Activated T-cell treated with anti-CD3 and anti-CD28 coated beads for 48 hours (primary cell): ENCODE measurements around the gene KANK3.
"Not testable (repeated sequence)": the region's sequence is repeated elsewhere in the genome, so short reads cannot be mapped to it uniquely, and the experiment has no call there.

Experiments used
- DNase-seq: peaks from one replicate; pipeline ENCODE4 v3.0.0-alpha.2; 2020; ENCODE audit warnings: low read depth

KANK3 gene

DNA sequence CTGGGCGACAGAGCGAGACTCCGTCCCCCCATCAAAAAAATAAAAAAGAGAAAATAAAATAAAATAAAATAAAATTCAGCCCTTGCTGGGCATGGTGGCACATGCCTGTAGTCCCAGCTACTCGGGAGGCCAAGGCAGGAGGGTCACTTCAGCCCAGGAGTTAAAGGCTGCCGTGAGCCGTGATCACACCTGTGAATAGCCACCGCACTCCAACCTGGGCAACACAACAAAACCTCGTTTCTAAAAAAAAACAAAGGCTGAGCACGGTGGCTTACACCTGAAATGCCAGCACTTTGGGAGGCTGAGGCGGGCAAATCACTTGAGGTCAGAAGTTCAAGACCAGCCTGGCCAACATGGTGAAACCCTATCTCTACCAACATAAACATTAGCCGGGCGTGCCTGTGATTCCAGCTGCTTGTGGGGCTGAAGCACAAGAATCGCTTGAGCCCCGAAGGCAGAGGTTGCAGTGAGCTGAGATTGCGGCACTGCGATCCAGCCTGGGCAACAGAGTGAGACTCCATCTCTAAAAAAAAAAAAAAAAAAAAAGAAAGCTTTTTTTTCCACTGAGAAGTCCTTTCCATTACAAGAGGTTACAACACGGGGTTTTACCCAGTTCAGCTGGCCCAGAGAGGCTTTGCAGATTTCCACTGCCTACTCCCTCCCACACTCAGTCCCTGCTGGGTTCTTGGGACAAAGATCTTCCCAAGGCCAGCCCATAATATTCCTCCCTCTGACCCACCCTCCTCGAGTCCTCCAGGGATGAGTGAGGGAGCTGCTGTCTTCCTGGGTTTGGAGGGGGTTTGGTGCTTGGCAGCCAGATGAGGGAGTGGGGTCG is 27.3 kb upstream of the KANK3 start:
- no peak for DNase-seq

DNA sequence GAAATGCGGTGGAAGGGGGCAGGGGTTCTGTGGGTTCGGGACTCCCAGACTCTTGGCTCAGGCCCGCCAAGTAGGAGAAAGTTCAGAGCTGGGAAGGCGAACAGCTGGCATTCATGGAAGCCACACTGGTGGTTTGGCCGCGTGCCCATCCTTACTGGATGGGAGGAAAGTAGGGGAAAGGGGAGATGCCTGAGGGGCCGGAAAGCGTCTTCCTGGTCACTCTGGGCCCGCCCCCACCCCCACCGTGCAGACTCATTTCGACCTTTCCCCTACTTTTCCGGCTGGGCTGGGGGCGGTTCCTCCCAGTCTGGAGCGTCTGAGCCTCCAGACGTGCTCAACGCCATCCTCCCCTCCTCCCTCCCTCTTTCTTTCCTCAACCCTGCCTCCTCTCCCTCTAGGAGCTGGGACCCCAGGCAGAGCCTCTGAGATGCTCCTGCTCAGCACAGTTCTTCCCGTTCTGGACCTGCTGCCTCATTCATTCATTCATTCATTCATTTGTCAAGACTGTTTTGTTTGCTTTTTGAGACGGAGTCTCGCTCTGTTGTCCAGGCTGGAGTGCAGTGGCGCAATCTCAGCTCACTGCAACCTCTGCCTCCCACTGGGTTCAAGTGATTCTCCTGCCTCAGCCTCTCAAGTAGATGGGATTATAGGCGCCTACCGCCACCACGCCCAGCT is 24.4 kb upstream of the KANK3 start:
- no peak for DNase-seq

DNA sequence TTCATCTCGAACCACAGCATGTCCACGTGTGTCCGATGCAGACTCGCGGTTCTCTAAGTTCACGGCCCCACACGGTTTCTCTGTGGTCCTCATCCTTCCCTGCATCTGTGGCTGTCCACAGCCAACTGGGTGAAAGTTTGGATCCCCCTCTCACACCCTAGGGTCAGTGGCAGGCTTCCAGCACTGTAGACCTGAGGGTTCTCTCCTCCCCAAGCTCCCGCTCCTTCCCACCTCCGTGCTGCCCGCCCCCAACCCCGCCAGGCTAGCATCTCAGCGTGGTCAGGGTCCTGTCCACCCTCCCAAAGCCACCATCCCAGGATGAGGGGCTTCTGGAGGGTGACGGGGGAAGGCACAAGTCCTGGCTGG is 23.9 kb upstream of the KANK3 start:
- DNase-seq: no peak

DNA sequence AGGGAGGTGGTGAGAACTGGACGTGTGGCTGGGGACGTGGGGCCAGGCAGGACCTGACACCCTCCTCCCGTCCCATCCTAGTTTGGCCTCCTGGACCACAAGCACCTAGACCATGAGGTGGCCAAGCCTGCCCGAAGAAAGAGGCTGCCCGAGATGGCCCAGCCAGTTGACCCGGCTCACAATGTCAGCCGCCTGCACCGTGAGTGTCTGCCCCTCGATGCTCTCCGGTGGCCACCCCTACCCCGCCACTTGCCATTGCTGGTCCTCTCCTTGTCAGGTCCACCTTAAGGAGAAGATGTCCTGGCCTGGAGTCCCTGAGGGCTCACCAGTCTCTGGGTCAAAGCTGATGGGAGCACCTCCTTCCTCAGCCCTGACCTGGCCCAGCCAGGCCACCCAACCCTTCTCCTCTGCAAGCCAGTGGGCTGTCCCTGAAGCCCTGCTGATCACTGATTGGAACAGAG is 23.1 kb upstream of the KANK3 start:
- DNase-seq: no peak

DNA sequence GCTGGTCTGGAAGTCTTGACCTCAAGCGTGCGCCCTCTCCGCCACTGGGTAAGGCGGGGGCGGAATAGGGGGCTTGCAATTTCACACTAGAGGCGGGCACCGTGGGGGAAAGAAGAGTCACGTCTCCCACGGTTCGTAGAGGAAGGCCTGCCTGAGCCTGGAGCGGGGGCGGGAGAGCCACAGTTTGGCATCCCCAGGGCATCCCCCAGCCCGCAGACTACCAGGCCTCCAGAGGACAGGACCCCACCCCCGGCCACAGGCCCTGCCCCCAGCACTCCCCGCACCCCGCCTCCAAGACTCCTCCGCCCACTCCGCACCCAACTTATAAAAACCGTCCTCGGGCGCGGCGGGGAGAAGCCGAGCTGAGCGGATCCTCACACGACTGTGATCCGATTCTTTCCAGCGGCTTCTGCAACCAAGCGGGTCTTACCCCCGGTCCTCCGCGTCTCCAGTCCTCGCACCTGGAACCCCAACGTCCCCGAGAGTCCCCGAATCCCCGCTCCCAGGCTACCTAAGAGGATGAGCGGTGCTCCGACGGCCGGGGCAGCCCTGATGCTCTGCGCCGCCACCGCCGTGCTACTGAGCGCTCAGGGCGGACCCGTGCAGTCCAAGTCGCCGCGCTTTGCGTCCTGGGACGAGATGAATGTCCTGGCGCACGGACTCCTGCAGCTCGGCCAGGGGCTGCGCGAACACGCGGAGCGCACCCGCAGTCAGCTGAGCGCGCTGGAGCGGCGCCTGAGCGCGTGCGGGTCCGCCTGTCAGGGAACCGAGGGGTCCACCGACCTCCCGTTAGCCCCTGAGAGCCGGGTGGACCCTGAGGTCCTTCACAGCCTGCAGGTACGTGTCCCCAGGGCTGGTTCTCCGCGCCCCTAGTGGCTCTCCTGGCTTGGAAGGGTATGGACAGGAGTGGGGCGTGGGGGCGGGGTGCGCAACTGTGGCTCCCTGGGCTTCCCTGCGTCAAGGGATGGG is 21.0 kb upstream of the KANK3 start, which contains the start of gene ANGPTL4:
Gene ANGPTL4, plus strand, starts transcription at position 353 of the 969 bp plus-strand sequence. Its CDS starts 167 bp downstream, at position 520.
- peak; percentile 64 for DNase-seq

DNA sequence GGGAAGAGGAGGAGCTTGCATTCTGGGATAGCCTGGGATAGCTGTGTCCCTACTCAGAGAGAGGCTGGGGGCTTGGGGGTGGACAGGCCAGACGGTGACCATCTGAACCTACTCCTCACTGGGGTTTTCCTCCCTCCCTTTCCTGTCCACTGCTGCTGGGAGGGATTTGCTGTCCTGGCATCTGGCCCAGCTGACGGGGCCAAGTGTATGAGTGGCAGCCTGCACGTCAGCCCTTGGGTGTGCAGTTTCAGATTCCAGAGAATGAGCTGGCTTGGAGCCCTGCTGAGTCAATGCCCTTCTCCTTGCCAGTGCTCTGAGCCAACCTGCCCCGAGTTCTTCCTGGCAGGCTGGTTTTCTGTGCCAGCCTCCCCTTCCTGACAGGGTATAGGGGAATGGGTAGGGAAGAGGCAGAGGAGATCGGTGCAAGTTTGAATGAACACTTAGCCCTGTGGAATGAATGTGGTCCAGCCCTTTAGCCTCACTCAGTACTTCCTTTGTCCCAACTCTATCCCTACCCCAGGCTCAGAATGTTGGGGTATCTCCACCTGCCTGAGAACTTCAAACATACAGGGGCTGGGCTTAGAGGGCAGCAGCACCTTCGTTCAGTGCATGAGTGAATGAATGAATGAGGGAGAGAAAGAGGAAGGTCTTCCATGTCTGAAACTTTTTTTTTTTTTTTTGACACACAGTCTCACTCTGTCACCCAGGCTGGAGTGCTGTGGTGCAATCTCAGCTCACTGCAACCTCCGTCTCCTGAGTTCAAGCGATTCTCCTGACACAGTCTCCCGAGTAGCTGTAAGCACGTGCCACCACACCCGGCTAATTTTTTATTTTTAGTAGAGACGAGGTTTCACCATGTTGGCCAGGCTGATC is 19.1 kb upstream of the KANK3 start:
- DNase-seq: peak; percentile 34

DNA sequence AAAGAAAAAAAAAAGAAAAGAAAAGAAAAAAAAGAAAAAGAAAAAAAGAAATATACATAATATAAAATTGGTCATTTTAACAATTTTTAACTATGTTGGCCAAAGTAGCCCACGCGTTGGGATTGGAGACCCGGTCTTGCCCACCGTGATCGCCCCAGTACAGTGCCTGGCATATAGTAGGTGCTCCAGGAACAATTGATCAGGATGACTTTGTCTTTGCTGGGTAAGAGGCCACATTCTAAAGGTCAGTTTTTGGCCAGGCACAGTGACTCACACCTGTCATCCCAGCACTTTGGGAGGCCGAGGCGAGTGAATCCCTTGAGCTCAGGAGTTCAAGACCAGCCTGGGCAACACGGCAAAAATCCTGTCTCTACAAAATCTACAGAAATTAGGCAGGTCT is 17.1 kb upstream of the KANK3 start:
- no peak for DNase-seq

DNA sequence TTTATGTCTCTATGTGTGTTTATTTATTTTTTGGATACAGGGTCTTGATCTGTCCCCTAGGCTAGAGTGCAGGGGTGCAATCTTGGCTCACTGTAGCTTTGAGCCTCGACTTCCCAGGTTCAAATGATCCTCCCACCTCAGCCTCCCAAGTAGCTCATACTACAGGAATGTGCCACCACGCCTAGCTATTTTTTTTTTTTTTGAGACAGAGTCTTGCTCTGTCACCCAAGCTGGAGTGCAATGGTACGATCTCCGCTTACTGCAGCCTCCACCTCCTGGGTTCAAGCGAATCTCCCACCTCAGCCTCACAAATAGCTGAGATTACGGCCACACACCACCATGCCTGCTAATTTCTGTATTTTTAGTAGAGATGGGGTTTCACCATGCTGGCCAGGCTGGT is 15.9 kb upstream of the KANK3 start:
- DNase-seq: no peak

DNA sequence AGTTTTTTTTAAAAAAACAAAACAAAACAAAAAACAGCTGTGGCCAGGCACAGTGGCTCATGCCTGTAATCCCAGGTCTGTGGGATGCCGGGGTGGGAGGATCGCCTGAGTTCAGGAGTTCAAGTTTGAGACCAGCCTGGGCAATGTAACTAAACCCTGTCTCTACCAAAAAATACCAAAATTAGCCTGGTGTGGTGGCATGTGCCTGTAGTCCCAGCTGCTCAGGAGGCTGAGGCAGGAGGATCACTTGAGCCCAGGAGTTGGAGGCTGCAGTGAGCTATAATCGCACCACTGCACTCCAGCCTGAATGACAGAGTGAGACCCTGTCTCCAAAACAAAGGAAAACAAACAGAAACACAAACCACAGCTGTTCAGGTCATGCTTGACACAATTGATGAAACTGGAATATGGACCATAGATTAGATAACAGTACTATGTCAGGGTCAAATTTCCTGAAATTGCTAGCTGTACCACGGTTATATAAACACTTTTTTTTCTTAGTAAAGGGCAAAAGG is 14.0 kb upstream of the KANK3 start:
- no peak for DNase-seq

DNA sequence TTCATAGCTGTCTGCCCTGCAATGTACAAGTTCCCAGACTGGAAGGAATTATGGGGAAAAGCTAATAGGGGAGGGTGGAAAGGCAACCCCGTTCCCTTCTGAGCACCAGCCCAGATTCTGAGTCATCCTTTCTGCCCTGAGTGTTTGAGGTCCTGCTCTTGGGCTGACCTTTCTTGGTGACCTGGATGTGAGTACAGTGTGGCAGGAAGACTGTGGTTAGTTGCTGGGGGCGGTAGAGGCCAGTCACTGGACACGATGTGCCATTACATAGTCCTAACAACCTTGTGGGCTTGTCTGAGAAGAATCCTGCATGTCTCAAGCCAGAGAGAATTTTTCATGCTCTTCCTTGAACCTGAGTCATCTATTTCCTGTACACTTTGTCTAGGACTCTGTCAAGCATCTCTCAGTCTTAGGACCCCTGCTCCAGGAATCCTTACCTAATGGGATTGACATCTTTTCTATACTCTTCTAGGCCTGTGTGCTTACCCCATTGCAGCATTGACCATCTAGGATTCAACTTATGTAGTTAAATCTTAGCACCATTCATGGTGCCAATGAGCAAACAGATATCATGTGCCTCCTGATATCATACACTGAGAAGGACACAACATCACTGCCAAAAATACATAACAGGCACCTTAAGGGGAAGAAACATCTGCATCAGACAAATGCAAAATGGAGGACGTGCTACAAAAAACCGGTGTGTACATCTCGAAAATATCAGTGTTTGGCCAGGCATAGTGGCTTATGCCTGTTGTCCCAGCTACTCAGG is 12.8 kb upstream of the KANK3 start:
- DNase-seq: no peak

DNA sequence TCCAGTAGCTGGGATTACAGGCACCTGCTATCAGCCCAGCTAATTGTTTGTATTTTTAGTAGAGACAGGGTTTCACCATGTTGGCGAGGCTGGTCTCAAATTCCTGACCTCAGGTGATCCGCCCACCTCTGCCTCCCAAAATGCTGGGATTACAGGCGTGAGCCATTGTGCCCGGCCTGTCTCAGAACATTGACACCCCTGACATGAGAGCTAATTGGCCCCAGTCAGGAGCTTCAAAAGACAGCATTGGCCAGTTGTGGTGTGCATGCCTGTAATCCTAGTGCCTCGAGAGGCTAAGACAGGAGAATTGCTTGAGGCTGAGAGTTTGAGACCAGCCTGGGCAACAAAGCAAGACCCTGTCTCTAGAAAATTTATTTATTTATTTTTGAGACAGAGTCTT is 9.8 kb upstream of the KANK3 start:
- DNase-seq: not testable (repeated sequence)

DNA sequence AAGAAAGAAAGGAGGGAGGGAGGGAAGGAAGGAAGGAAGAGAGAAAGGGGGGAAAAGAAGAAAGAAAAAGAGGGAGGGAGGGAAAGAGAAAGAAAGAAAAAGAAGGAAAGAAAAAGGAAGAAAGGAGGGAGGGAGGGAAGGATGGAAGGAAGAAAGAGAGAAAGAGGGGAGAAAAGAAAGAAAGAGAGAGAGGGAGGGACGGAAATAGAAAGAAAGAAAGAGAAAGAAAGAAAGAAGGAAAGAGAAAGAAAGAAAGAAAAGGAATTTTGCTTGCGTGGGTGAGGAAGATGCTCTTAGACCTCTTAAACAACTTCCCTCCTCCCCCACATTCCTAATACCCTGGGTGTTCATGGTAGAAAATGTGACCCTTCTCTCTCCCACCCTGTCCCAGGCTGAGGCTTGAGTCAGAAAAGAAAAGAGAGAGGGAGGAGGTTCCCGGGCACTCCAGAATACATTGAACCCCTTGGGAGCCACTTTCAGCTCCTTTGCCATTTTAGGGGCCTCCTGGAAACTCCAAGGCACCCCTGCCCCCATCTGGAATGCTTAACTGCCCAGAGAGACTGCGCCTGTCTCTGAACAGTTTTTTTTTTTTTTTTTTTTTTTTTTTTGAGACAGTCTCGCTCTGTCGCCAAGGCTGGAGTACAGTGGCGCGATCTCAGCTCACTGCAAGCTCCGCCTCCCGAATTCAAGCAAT is 9.2 kb upstream of the KANK3 start:
- no peak for DNase-seq

DNA sequence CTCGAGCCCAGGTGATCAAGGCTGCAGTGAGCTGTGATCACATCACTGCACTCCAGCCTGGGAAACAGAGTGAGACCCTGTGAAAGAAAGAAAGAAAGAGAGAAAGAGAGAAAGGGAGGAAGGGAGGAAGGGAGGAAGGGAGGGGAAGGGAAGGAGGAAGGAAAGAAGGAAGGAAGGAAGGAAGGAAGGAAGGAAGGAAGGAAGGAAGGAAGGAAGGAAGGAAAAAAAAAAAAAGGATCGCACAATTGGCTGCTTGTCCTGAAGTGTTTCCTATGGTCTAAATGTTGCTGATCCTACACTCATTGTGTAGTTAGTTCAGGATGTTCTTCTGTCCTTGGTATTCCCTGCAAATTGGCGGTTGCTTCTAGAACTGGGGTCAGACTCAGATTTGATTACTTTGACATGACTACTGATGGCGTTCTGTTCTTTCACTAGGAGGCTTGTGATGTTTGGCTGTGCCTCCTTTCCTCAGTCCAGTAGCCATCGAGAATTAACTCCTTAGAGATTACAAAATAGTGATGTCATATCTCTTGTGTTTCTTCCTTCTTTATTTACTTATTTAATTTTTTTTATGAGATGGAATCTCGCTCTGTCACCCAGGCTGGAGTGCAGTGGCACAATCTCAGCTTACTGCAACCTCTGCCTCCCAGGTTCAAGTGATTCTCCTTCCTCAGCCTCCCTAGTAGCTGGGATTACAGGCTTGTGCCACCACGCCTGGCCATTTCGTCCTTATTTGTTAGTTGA is 6.7 kb upstream of the KANK3 start:
- not testable (repeated sequence) for DNase-seq

DNA sequence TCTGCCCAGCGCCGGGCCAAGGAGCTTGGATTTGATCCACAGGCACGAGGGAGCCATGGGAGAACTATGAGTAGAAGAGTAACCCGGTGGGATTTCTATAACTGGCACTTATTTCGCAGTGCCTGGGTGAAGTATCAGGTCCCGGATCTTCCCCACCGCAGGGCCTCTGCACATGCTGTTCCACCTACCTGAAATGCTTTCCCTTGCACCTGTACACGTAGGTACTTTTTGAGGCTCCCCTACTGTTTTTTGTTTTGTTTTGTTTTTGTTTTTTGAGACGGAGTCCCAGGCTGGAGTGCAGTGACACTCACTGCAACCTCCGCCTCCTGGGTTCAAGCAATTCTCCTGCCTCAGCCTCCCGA is 402 bp upstream of the KANK3 start:
- DNase-seq: no peak

DNA sequence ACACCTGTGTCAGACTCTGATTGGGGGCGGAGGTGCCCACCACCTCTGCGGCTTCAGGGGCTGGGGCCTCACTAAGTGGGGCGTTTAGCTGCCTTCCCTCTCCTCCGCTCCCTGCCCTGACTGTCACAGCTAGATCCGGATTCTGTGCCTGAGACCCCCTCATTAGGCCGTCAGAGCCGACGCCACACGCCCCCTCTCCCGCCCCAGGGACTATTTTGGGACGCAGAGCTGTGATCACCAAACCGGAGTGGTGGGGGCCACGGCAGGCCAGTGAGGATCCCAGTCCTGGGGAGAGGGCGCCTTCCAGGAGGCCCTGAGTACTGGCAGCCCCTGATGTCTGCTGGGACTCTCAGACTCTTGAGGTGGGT is 762 bp downstream of the KANK3 start:
- DNase-seq: no peak

DNA sequence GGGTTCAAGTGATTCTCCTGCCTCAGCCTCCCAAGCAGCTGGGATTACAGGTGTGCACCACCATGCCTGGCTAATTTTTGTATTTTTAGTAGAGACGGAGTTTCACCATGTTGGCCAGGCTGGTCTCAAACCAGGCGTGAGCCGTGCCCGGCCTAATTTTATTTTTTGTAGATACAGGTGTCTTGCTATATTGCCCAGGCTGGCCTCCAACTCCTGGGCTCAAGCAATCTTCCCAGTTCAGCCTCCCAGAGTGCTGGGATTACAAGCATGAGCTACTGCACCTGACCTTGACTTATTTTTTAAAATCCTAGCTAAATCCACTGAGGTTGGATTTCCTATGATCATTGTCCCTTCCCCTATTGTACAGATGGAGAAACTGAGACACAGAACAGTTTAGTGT is 1.6 kb downstream of the KANK3 start:
- not testable (repeated sequence) for DNase-seq

DNA sequence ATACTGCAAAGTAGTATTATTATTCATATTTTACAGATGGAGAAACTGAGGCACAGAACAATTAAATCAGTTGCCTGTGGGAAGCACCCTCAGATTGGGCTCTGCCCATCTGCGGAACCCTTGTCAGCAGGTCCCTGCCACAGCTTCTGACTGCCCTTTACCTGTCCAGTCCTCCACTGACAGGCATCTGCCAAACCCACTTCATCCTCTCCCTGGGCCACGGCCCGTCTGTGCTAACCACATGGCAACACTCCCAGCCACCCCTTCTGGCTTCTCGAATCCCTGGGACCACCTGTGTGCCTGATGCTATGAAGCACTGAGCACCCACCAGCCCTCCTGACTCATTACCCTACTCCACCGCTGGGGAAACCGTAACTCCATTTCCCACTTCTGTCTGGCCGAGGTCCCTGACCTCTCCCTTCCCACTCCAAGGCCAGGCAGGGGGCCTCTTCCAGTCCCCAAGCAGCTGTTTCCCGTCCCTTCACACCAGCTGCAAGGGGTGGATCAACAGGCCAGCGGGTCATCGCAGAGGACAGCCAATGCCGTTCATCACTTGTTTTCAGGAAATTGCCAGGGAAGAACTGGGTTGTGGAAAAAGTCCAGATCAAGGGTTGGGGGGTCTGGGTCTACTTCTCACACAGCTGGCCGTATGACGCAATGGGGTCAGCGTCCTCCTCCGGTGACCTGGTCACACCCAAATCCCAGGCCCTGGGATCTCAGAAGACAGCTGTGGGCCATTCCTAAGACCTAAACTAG is 2.5 kb downstream of the KANK3 start:
- DNase-seq: no peak

DNA sequence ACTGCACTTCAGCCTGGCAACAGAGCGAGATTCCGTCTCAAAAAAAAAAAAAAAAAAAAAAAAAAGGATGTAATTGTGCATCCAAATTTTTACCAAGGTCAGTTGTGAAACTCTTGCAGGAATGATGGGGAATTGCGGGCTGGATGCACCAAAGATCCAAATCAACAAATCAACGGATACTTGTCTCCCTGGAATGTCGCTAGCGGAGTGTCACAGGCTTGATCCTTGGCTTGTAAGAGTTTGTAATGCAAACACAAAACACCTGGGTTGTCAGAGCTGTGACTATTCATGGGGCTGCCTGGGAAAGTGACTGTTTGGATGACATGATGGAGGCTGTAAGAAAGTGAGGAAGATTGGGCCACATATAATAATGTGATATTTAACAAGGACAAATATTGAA is 4.2 kb downstream of the KANK3 start:
- no peak for DNase-seq
